Measurements from ENCODE around the gene CDH9. TPM values are rescaled to one million over a fixed set of nuclear protein-coding genes. Genes with fewer than 3 reads are reported as not detected.

CDH9 gene
- total and polyA plus RNA-seq, 2 of the 13 experiments (the other 11 are each of a cell fraction or from before 2014, with no cell fraction given): 0.03 to 0.24 TPM

DNA sequence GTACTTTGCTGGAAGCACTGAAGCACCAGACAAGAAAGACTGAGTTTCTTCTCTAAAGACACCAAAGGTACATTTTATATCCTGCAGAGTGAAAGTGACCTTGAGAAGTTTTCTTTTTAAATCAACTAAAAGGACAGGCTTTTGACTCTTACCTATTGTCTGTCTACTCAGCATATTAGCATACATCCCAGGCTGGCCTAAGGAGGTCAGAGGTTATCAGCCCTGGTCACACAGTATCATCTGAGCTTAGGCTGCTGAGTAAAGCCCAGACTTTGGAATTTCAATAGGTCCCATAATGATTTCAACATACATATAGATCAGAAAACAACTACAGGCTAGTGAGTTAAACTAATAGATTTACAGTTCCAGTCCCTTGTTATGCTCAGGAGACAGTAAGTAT, 10.1 kb upstream of the CDH9 start:
- Histone ChIP-seq H3K27ac (ENCODE audit: extremely low read length, insufficient read depth, low read length) (no peak overlapping the region), H3K27me3 (ENCODE audit: control insufficient read depth in 1 of 2, insufficient read depth in 2 of 2, low read length in 2 of 2) (no peaks in the 10 kb centered on the region), H3K79me2 (ENCODE audit: insufficient read depth, low read length) (no peaks in the 10 kb centered on the region), H3K4me1 (ENCODE audit: insufficient read depth, low read length) (peaks cover 7% of the 10 kb centered on the region), H3K9ac (ENCODE audit: insufficient read depth, low read depth, low read length) (no peak overlapping the region), H3K9me3 (ENCODE audit: low read length) (no peaks in the 10 kb centered on the region), H3K36me3 (replicated peaks in 1 of 2; ENCODE audit: control insufficient read depth in 1 of 2, insufficient read depth in 2 of 2, low read length in 2 of 2) (no peaks in the 10 kb centered on the region), H2AFZ (ENCODE audit: low read length) (no peak overlapping the region), H3K4me3 (replicated peaks in 1 of 3; ENCODE audit: insufficient read depth in 1 of 3, low read depth in 2 of 3, low read length in 3 of 3) (no peak overlapping the region), H4K20me1 (ENCODE audit: insufficient read depth, low read length) (no peaks in the 10 kb centered on the region), H3K4me2 (ENCODE audit: low read depth, low read length) (no peak overlapping the region)
- ATAC-seq: peak; percentile 88
- FAIRE-seq: peak; percentile 57
- intact Hi-C loops (cut with micrococcal nuclease; ENCODE audit: unreplicated experiment) (no loop called here), in situ Hi-C loops (cut with HindIII; ENCODE audit: extremely low pct_ligation_motif_present, low pct_unique_long_range_greater_than_20kb) (no loop called here)
- TF ChIP-seq NR2F2 (IDR thresholded peaks at IDR 0.05; ENCODE audit: borderline replicate concordance, low read depth) (0 out of 2 replicates have a peak, but pooled peaks have one; percentile 41), ARNT (IDR thresholded peaks at IDR 0.05) (no peak), MAFK (conservative IDR thresholded peaks at IDR 0.05 in 1 of 2, IDR thresholded peaks at IDR 0.05 in 1 of 2; ENCODE audit: low read length in 2 of 2) (peak; percentile 82 to 83), NR2F6 (IDR thresholded peaks at IDR 0.05) (peak; percentile 60), NR2F6 (CRISPR knock-in tag; IDR thresholded peaks at IDR 0.05) (no peak), MAFF (IDR thresholded peaks at IDR 0.05; ENCODE audit: low read depth, low read length) (peak; percentile 73), IKZF4 (CRISPR knock-in tag; IDR thresholded peaks at IDR 0.05; ENCODE audit: borderline replicate concordance, low read depth, not compliant biosample characterization) (no peak)
- TF ChIP-seq, protein P1, sequence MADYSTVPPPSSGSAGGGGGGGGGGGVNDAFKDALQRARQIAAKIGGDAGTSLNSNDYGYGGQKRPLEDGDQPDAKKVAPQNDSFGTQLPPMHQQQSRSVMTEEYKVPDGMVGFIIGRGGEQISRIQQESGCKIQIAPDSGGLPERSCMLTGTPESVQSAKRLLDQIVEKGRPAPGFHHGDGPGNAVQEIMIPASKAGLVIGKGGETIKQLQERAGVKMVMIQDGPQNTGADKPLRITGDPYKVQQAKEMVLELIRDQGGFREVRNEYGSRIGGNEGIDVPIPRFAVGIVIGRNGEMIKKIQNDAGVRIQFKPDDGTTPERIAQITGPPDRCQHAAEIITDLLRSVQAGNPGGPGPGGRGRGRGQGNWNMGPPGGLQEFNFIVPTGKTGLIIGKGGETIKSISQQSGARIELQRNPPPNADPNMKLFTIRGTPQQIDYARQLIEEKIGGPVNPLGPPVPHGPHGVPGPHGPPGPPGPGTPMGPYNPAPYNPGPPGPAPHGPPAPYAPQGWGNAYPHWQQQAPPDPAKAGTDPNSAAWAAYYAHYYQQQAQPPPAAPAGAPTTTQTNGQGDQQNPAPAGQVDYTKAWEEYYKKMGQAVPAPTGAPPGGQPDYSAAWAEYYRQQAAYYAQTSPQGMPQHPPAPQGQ (CRISPR knock-in tag; IDR thresholded peaks at IDR 0.05; ENCODE audit: borderline replicate concordance): no peak
- ChIA-PET POLR2A (no interaction called here), CTCF (ENCODE audit: low intra/inter-chr PET ratio, low total read pairs) (no interaction called here)
- DNase-seq (ENCODE audit: low spot score): peak; percentile 35
- no TSS peak for BruUV-seq (replicated peaks)

DNA sequence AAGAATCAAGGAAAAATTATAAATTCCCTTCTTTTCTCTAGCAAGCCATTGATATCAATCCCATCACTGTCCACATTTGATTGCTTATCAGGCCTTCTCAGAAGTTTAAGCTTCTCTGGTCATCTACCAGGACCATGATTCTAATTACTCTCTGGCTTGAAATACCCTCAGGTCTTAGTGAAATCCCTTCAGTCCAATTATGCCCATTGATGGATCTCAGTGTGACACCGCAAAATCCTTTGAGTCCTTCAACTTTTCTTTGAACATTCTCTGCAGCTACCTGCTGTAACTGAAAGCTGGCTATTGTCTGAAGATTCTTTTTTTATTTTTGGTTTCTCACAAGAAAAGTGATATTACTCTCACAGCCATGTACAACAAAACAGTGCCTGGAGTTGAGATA, 3.0 kb upstream of the CDH9 start:
- WGBS (ENCODE audit: low lambda C conversion rate): 91% methylated on average over 1 of the region's 1 CpG
- ATAC-seq (no peak), DNase-seq (ENCODE audit: low spot score) (no peak), FAIRE-seq (no peak)
- Histone ChIP-seq H3K4me1 (ENCODE audit: insufficient read depth, low read length) (no peaks in the 10 kb centered on the region), H3K27me3 (ENCODE audit: control insufficient read depth in 1 of 2, insufficient read depth in 2 of 2, low read length in 2 of 2) (no peaks in the 10 kb centered on the region; a peak in 1 of 5 replicates), H3K36me3 (replicated peaks in 1 of 2; ENCODE audit: control insufficient read depth in 1 of 2, insufficient read depth in 2 of 2, low read length in 2 of 2) (no peaks in the 10 kb centered on the region), H2AFZ (ENCODE audit: low read length) (no peak overlapping the region), H3K9ac (ENCODE audit: insufficient read depth, low read depth, low read length) (no peak overlapping the region), H3K9me3 (ENCODE audit: low read length) (no peaks in the 10 kb centered on the region), H3K27ac (ENCODE audit: extremely low read length, insufficient read depth, low read length) (no peak overlapping the region), H4K20me1 (ENCODE audit: insufficient read depth, low read length) (no peaks in the 10 kb centered on the region), H3K4me2 (ENCODE audit: low read depth, low read length) (no peak overlapping the region), H3K79me2 (ENCODE audit: insufficient read depth, low read length) (no peaks in the 10 kb centered on the region), H3K4me3 (replicated peaks in 1 of 3; ENCODE audit: insufficient read depth in 1 of 3, low read depth in 2 of 3, low read length in 3 of 3) (no peak overlapping the region)
- ChIA-PET POLR2A (no interaction called here), CTCF (ENCODE audit: low intra/inter-chr PET ratio, low total read pairs) (no interaction called here)
- intact Hi-C loops (cut with micrococcal nuclease; ENCODE audit: unreplicated experiment): no loop called here
- in situ Hi-C loops (cut with HindIII; ENCODE audit: extremely low pct_ligation_motif_present, low pct_unique_long_range_greater_than_20kb): no loop called here
- BruUV-seq (replicated peaks): no TSS peak
- TF ChIP-seq ZNF878 (CRISPR knock-in tag; IDR thresholded peaks at IDR 0.05) (no peak), DMAP1 (CRISPR knock-in tag; IDR thresholded peaks at IDR 0.05) (no peak), FOXK2 (IDR thresholded peaks at IDR 0.05) (no peak), HHEX (CRISPR knock-in tag; IDR thresholded peaks at IDR 0.05) (no peak), SNRNP70 (IDR thresholded peaks at IDR 0.05; ENCODE audit: low read depth, low read length) (no peak)
- TF ChIP-seq, protein P2, sequence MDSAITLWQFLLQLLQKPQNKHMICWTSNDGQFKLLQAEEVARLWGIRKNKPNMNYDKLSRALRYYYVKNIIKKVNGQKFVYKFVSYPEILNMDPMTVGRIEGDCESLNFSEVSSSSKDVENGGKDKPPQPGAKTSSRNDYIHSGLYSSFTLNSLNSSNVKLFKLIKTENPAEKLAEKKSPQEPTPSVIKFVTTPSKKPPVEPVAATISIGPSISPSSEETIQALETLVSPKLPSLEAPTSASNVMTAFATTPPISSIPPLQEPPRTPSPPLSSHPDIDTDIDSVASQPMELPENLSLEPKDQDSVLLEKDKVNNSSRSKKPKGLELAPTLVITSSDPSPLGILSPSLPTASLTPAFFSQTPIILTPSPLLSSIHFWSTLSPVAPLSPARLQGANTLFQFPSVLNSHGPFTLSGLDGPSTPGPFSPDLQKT (CRISPR knock-in tag; IDR thresholded peaks at IDR 0.05; ENCODE audit: borderline replicate concordance): no peak
- TF ChIP-seq, protein P3, sequence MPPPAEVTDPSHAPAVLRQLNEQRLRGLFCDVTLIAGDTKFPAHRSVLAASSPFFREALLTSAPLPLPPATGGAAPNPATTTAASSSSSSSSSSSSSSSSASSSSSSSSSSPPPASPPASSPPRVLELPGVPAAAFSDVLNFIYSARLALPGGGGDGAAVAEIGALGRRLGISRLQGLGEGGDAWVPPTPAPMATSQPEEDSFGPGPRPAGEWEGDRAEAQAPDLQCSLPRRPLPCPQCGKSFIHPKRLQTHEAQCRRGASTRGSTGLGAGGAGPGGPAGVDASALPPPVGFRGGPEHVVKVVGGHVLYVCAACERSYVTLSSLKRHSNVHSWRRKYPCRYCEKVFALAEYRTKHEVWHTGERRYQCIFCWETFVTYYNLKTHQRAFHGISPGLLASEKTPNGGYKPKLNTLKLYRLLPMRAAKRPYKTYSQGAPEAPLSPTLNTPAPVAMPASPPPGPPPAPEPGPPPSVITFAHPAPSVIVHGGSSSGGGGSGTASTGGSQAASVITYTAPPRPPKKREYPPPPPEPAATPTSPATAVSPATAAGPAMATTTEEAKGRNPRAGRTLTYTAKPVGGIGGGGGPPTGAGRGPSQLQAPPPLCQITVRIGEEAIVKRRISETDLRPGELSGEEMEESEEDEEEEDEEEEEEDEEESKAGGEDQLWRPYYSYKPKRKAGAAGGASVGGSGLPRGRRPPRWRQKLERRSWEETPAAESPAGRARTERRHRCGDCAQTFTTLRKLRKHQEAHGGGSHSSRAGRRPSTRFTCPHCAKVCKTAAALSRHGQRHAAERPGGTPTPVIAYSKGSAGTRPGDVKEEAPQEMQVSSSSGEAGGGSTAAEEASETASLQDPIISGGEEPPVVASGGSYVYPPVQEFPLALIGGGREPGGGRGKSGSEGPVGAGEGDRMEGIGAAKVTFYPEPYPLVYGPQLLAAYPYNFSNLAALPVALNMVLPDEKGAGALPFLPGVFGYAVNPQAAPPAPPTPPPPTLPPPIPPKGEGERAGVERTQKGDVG (CRISPR knock-in tag; IDR thresholded peaks at IDR 0.05; ENCODE audit: borderline replicate concordance): no peak

All from HepG2 (cell line).